ENCODE data around the gene PTPN1. TPM values are rescaled to one million over a fixed set of nuclear protein-coding genes. Genes with fewer than 3 reads are reported as not detected.
A peak's percentile ranks its signal among the peaks of the same experiment; 100 is the strongest.
"Not testable (repeated sequence)": the region's sequence is repeated elsewhere in the genome, so short reads cannot be mapped to it uniquely, and the experiment has no call there.

The PTPN1 gene
- total RNA-seq, 4 donors from 2014 or later, result 13.8 to 40.4 (median 22.0) TPM

- Histone ChIP-seq H3K4me3 (no peak overlapping the region), H3K27ac (no peak overlapping the region), H3K4me1 (peaks cover 0 to 7% (median 0%) of the 10 kb centered on the region in 4 donors), H3K27me3 (no peaks in the 10 kb centered on the region), H3K9me3 (no peaks in the 10 kb centered on the region), H3K36me3 (no peaks in the 10 kb centered on the region)
- DNase-seq, result no peak
- TF ChIP-seq POLR2A (IDR thresholded peaks at IDR 0.05), result no peak
- no peak for TF ChIP-seq CTCF (IDR thresholded peaks at IDR 0.05)
Measured at GRCh38 chr20:50469796-50470195, 40.4 kb upstream of the PTPN1 start.

DNA sequence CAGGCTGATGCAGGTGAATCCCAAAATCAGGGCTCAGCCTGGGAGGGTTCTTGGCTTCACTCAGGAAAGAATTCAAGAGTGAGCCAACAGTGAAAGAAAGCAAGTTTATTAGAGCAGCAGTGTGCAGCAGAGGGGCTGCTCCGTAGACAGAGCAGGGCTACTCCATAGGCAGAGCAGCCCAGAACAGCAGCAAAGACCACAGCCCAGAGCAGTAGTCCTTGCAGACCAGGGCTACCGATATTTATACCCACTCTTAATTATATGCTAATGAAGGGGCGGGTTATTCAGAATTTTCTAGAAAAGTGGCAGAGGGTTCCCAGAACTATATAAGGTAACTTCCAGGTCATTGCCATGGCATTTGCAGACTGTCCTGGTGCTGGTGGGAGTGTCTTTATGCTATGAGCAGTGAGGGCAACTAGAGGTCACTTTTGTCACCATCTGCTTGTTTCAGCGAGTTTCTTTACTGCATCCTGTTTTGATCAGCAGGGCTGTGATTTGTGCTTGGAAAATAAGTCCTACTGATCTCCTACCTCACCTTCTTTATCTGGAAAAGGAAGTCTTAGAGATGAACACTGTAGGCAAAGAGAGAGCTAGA is 39.8 kb upstream of the PTPN1 start:
- Histone ChIP-seq H3K27me3 (no peaks in the 10 kb centered on the region), H3K27ac (peak overlapping the region in 1 of 4 donors; percentile 49), H3K4me3 (no peak overlapping the region), H3K4me1 (peaks cover 0 to 12% (median 0%) of the 10 kb centered on the region in 4 donors), H3K36me3 (no peaks in the 10 kb centered on the region), H3K9me3 (no peaks in the 10 kb centered on the region)
- no peak for TF ChIP-seq POLR2A (IDR thresholded peaks at IDR 0.05)
- no peak for TF ChIP-seq CTCF (IDR thresholded peaks at IDR 0.05)
- no peak for DNase-seq

DNA sequence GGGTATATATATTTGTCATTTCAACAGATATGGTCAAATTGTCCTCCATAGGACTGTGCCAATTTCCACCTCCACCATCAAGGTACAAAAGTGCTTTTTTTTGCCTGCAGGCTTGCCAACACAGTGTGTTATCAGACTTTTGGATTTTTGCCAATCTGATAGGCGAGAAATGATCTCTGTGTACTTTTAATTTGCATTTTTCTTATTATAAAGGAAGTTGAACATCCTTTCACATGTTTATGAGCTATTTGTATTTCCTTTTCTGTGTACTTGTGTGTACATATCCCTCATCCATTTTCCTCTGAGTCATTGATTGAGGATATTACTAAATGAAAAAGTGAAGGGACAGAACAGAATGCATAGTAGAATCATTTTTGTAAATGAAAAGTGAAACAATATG is 39.0 kb upstream of the PTPN1 start:
- TF ChIP-seq POLR2A (IDR thresholded peaks at IDR 0.05) (no peak), CTCF (IDR thresholded peaks at IDR 0.05) (no peak)
- Histone ChIP-seq H3K36me3 (no peaks in the 10 kb centered on the region), H3K4me1 (peaks cover 0 to 18% (median 0%) of the 10 kb centered on the region in 4 donors), H3K9me3 (no peaks in the 10 kb centered on the region), H3K4me3 (no peak overlapping the region), H3K27ac (peak overlapping the region in 1 of 4 donors; percentile 56), H3K27me3 (no peaks in the 10 kb centered on the region)
- no peak for DNase-seq

DNA sequence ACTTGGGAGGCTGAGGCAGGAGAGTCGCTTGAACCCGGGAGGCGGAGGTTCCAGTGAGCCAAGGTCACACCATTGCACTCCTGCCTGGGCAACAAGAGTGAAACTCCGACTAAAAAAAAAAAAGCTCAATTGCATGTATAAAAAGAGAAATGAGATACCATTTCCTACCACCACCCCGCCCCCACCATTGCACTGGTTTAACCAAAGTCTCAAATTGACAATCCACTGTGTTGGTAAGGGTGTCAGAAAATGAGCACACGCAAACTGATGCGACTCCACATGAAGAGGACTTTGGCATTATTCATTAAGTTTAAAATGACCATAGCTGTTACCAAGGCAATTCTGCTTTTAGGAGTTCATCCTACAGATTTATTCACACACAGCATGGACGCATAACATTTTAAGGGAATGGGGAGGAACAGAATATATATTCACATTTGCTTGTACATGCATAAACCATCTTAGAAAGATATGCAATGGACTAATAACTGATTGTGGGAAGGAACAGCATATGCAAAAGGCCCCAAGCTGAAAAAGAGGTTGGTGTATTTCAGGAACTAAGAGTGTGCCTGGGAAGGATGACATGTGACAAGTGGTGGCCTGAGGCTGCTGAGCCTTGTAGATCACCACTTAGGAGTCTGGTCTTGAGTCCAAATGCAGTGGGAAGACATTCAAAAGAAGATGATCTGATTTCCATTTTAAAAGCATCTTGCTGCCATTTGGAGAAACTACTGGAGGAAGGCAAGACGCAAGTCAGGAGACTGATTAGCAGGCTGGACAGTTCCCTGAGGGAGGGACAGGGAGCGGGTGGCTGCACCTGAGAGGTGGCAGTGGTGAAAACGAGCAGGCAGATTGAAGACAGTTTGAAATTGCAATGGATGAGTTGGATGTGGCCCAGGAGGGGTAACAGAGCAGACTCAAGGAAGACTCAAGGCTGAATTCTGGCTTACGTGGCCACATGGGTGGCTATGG is 37.2 kb upstream of the PTPN1 start:
- H3K4me1 ChIP-seq, result peaks cover 0 to 18% (median 0%) of the 10 kb centered on the region in 4 donors
- no peaks in the 10 kb centered on the region for H3K27me3 ChIP-seq
- H3K27ac ChIP-seq, result no peak overlapping the region
- H3K4me3 ChIP-seq, result no peak overlapping the region
- TF ChIP-seq POLR2A (IDR thresholded peaks at IDR 0.05) (no peak), CTCF (IDR thresholded peaks at IDR 0.05) (no peak)
- no peak for DNase-seq
- no peaks in the 10 kb centered on the region for H3K36me3 ChIP-seq
- H3K9me3 ChIP-seq, result no peaks in the 10 kb centered on the region

DNA sequence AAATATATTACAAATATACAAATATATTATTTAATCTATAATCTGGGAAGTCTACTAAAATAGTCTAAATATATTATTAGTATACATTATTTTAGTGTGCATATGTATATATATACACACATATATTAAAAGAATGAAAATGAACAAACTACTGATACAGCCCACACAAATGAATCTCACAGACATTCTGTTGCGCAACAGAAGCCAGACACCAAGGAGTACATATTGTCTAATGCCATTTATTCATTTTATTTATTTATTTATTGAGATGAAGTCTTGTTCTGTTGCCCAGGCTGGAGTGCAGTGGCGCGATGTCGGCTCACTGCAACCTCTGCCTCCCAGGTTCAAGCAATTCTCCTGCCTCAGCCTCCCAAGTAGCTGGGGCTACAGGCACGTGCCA is 35.8 kb upstream of the PTPN1 start:
- peaks cover 0 to 18% (median 0%) of the 10 kb centered on the region in 4 donors for H3K4me1 ChIP-seq
- DNase-seq, H3K27ac ChIP-seq, H3K27me3 ChIP-seq, H3K4me3 ChIP-seq, H3K36me3 ChIP-seq, H3K9me3 ChIP-seq: not testable (repeated sequence)

Measured in Peyer's patch (tissue), 4 donors.